Stimulated activated naive B cell treated with anti-CD40 and anti-IgM and Interleukin-4, amounts not matched to agents 10 μg/mL and 1 μg/mL and 100 μg/mL, for 72 hours (primary cell): ENCODE data around the gene ZNF717.
"Not testable (repeated sequence)": the region's sequence is repeated elsewhere in the genome, so short reads cannot be mapped to it uniquely, and the experiment has no call there.

Experiments
- ATAC-seq, 2 donors: fragments of 150-1000 bp; cut with Tn5 transposase; replicated peaks; 2 replicates each; pipeline ENCODE4 v1.10.0; 2021; ENCODE audit warnings: moderate library complexity in 1 of 2
- DNase-seq: peaks from one replicate; pipeline ENCODE4 v3.0.0; 2021
- H3K27ac Mint-ChIP-seq: one replicate; pipeline ENCODE4 v1.8.0; 2022; ENCODE audit warnings: mild to moderate bottlenecking, mixed read lengths
- H3K27me3 Mint-ChIP-seq, 2 donors: one replicate each; pipeline ENCODE4 v1.8.0; 2022; ENCODE audit warnings: mixed read lengths in 2 of 2
- H3K36me3 Mint-ChIP-seq, 2 donors: one replicate each; pipeline ENCODE4 v1.8.0; 2022; ENCODE audit warnings: mixed read lengths in 2 of 2, mild to moderate bottlenecking in 1 of 2
- H3K4me1 Mint-ChIP-seq, 2 donors: one replicate each; pipeline ENCODE4 v1.8.0; 2022; ENCODE audit warnings: mixed read lengths in 2 of 2, mild to moderate bottlenecking in 1 of 2
- H3K4me3 Mint-ChIP-seq, 2 donors: one replicate each; pipeline ENCODE4 v1.8.0; 2022; ENCODE audit warnings: mild to moderate bottlenecking in 2 of 2, mixed read lengths in 2 of 2, moderate library complexity in 1 of 2
- H3K9me3 Mint-ChIP-seq, 2 donors: one replicate each; pipeline ENCODE4 v1.8.0; 2022; ENCODE audit warnings: mixed read lengths in 2 of 2, mild to moderate bottlenecking in 1 of 2

ZNF717 gene

GRCh38 chr3:75785081-75785755 lies at the start of gene ZNF717:
TSS of gene ZNF717 (minus strand) at chr3:75785549. CDS start at chr3:75783362, 2,187 bp downstream.
- peak; percentile 97 for DNase-seq
- Mint-ChIP-seq H3K4me3 (peak within 1 kb of the TSS; percentile 93 to 96), H3K27me3 (peaks cover 9 to 23% of the 10 kb centered on the region in 2 donors), H3K27ac (peak within 1 kb of the TSS; percentile 99), H3K9me3 (peaks cover 15 to 20% of the 10 kb centered on the region in 2 donors), H3K36me3 (peaks cover 35 to 42% of the 10 kb centered on the region in 2 donors), H3K4me1 (peaks cover 9 to 23% of the 10 kb centered on the region in 2 donors)
- peak; percentile 61 to 65 for ATAC-seq

DNA sequence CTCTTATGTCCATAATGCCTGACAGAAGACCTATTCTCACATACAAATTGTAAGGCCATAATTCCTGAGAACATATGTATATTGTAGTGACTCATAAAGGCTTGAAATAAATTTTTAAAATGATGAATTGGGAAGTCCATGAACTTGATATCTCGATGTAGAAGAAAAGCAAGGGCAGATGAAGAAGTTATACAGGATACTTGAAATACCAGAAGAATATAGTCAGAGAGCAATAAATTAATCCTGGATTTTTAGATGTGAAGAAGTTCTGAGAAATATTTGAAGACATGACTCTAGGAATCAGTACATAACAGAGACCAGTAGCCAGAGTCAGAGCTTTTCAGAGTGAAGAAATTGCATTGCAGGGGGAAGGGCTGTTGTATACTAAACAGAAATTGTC lies 45.7 kb upstream of the ZNF717 start:
- H3K27me3 Mint-ChIP-seq, H3K4me3 Mint-ChIP-seq, DNase-seq, H3K4me1 Mint-ChIP-seq, H3K36me3 Mint-ChIP-seq, H3K27ac Mint-ChIP-seq, ATAC-seq: not testable (repeated sequence)
- peaks cover 10 to 14% of the 10 kb centered on the region in 2 donors for H3K9me3 Mint-ChIP-seq

DNA sequence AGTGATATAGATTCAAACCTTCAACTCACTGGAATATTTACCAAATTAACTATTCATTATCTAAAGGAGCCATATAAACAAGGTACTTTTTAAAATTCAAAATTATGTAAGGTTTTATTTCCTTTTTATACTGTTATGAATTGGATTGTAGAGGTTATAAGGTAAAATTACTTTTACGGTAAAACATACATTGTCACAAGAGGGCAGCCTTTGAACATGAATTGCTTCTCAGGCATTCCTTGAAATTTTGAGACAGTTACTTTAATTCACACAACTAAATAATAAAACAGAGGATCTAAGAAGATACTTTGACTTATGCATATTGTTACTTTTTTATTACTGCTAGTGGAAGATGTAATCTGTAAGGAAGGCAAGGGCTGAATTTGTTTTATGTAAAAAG lies 32.7 kb upstream of the ZNF717 start:
- not testable (repeated sequence) for H3K27ac Mint-ChIP-seq, ATAC-seq, H3K36me3 Mint-ChIP-seq, DNase-seq, H3K4me1 Mint-ChIP-seq, H3K27me3 Mint-ChIP-seq, H3K4me3 Mint-ChIP-seq, H3K9me3 Mint-ChIP-seq

DNA sequence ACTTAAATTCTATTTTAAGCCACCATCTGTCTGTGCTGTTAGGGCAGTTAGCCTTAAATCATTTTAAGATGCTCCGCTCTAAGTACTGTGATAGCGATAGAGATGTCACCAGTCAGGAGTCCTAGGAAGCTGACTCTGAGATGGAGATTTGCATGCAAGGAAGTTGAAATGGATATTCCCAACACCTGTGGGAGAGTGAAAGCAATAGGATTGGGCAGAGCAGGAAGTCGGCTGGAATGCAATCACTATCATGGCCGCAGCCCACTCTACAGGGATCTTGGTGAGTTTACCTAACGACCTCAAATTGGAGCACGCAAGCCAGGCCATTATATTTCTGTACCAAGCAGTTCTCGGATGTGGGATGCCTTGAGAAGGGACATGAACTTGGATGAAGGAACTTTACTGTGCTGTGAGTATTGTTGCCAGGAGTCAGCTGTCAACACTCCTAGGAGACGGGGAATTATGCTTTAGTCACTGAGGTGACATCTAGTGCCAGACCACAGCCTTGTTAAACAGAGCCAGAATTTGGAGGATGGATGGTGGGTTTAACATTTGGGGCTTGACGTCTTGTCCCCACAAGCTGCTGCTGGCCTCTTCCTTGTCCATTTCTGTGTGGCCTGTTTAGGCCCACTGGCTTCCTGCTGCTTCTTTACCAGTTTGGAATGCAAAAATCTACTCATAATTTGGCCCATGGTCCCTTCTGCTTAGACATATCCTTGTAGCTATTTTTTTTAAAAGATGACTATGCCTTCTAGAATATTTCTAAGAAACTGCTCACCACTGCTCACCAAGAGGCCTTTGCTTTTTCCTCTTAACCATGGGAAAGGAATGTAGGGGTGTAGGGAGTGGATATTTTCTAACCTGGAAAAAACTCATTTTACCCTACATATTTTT lies 31.2 kb upstream of the ZNF717 start:
- not testable (repeated sequence) for H3K36me3 Mint-ChIP-seq, H3K4me1 Mint-ChIP-seq, H3K4me3 Mint-ChIP-seq, H3K27ac Mint-ChIP-seq, ATAC-seq, DNase-seq, H3K9me3 Mint-ChIP-seq, H3K27me3 Mint-ChIP-seq

DNA sequence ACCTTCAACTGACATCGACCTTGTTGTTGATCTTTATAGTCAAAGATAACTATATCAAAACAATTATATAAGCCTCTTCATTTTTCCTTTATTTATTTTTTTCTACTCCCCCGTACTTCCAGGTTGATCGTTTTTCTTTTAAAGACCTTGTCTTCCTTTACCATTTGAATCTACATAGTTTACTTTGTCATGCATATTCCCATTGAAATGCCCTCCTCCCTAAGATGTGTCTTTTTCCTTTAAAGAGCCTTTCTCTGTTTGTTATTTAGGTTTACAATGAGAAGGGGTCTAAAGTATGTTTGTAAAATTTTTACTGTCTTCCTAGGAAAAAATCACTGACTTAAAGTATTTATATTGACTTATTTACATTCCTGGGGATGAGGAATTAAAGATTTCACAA lies 29.4 kb upstream of the ZNF717 start:
- no peak overlapping the region for H3K4me3 Mint-ChIP-seq

GRCh38 chr3:75782506-75782905 lies 2.8 kb downstream of the ZNF717 start:
- peaks cover 22 to 29% of the 10 kb centered on the region in 2 donors for H3K9me3 Mint-ChIP-seq
- H3K4me3 Mint-ChIP-seq: no peak overlapping the region
- peaks cover 0 to 5% of the 10 kb centered on the region in 2 donors for H3K27me3 Mint-ChIP-seq
- peaks cover 62 to 69% of the 10 kb centered on the region in 2 donors for H3K36me3 Mint-ChIP-seq
- H3K27ac Mint-ChIP-seq: no peak overlapping the region
- DNase-seq (no peak), ATAC-seq (no peak)
- H3K4me1 Mint-ChIP-seq: peaks cover 9 to 23% of the 10 kb centered on the region in 2 donors

More for the DNA sequence above, 29.4 kb upstream of the ZNF717 start:
- no peaks in the 10 kb centered on the region for H3K36me3 Mint-ChIP-seq
- DNase-seq: no peak
- peaks cover 4 to 8% of the 10 kb centered on the region in 2 donors for H3K9me3 Mint-ChIP-seq
- H3K27ac Mint-ChIP-seq: no peak overlapping the region
- ATAC-seq: no peak
- H3K4me1 Mint-ChIP-seq: no peaks in the 10 kb centered on the region
- H3K27me3 Mint-ChIP-seq: peaks cover 8 to 9% of the 10 kb centered on the region in 2 donors

GRCh38 chr3:75781079-75781745 lies 4.1 kb downstream of the ZNF717 start:
- ATAC-seq (no peak), DNase-seq (peak; percentile 59)
- H3K36me3 Mint-ChIP-seq: peaks cover 69 to 77% of the 10 kb centered on the region in 2 donors
- no peaks in the 10 kb centered on the region for H3K27me3 Mint-ChIP-seq
- peak overlapping the region in 1 of 2 donors; percentile 5 for H3K4me3 Mint-ChIP-seq
- peaks cover 5 to 23% of the 10 kb centered on the region in 2 donors for H3K4me1 Mint-ChIP-seq
- peaks cover 24 to 26% of the 10 kb centered on the region in 2 donors for H3K9me3 Mint-ChIP-seq
- peak overlapping the region; percentile 59 for H3K27ac Mint-ChIP-seq

DNA sequence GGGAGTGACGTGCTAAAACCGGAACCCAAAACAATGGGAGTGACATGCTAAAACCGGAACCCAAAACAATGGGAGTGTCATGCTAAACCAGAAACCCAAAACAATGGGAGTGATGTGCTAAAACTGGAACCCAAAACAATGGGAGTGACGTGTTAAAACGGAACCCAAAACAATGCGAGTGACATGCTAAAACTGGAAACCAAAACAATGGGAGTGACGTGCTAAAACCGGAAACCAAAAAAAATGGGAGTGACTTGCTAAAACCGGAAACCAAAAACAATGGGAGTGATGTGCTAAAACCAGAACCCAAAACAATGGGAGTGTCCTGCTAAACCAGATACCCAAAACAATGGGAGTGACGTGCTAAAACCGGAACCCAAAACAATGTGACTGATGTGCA lies 7.6 kb downstream of the ZNF717 start:
- H3K4me3 Mint-ChIP-seq: not testable (repeated sequence)

DNA sequence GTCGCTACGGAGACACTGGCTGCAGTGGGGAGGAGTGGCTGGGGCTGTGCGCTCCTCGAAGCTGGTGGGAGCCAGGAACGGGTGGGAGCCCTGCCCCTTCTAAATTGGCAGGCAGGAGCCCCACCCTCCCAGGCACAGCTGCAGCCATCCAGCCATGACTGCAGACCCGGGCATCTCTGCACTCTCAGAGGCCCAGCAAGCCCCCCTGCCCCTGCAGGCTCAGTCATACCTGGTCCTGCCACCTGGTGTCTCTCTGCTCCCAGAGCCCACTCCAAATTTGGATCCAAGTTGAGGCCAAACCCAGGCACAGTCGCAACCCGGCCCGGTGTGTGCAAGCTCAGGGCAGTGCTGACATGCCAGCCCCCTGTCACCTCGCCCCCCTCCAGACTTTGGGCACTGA lies 13.7 kb downstream of the ZNF717 start:
- H3K36me3 Mint-ChIP-seq: peaks cover 61 to 67% of the 10 kb centered on the region in 2 donors

More for the DNA sequence above, 7.6 kb downstream of the ZNF717 start:
- H3K36me3 Mint-ChIP-seq: peaks cover 64 to 68% of the 10 kb centered on the region in 2 donors
- DNase-seq, H3K27me3 Mint-ChIP-seq, ATAC-seq: not testable (repeated sequence)
- peak overlapping the region; percentile 14 for H3K27ac Mint-ChIP-seq
- peaks cover 0 to 11% of the 10 kb centered on the region in 2 donors for H3K4me1 Mint-ChIP-seq
- H3K9me3 Mint-ChIP-seq: peaks cover 18 to 26% of the 10 kb centered on the region in 2 donors

DNA sequence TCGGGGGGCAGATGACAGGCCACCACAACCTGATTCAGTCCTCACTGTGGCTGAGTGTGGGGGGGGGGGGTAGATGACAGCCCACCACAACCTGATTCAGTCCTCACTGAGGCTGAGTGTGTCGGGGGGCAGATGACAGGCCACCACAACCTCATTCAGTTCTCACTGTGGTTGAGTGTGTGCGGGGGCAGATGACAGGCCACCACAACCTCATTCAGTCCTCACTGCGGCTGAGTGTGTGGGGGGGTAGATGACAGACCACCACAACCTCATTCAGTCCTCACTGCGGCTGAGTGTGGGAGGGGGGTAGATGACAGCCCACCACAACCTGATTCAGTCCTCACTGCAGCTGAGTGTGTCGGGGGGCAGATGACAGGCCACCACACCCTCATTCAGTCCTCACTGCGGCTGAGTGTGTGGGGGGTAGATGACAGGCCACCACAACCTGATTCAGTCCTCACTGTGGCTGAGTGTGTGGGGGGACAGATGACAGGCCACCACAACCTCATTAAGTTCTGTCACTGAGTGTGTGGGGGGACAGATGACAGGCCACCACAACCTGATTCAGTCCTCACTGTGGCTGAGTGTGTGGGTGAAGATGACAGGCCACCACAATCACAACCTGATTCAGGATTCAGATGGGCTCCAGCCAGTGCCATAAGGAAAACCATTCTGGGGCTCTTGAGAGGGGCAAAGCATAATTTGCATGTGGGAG lies 16.9 kb downstream of the ZNF717 start:
- no peak for DNase-seq

More for the DNA sequence above, 13.7 kb downstream of the ZNF717 start:
- H3K9me3 Mint-ChIP-seq: peaks cover 15 to 17% of the 10 kb centered on the region in 2 donors
- DNase-seq, H3K4me3 Mint-ChIP-seq, H3K4me1 Mint-ChIP-seq, H3K27me3 Mint-ChIP-seq, ATAC-seq, H3K27ac Mint-ChIP-seq: not testable (repeated sequence)

DNA sequence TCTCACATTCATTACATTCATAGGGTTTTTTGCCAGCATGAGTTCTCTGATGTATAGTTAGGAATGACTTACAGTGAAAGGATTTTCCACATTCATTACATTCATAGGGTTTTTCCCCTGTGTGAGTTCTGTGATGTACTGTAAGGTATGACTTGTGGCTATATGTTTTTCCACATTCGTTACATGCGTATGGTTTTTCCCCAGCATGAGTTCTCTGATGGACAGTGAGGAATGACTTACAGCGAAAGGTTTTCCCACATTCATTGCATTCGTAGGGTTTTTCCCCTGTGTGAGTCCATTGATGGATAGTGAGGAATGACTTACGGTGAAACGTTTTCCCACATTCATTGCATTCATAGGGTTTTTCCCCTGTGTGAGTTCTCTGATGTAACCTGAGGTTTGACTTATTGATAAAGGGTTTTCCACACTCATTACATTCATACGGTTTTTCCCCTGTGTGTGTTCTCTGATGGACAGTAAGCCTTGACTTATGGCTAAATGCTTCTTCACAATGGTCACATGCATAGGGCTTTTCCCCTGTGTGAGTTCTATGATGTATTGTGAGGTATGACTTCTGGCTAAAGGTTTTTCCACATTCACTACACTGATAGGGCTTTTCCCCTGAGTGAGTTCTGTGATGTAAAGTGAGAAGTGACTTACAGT lies 47.4 kb downstream of the ZNF717 start:
- ATAC-seq (no peak), DNase-seq (no peak)
- Mint-ChIP-seq H3K9me3 (peaks cover 34 to 42% of the 10 kb centered on the region in 2 donors), H3K4me3 (no peak overlapping the region), H3K4me1 (no peaks in the 10 kb centered on the region), H3K27ac (peak overlapping the region; percentile 47), H3K36me3 (peaks cover 74 to 86% of the 10 kb centered on the region in 2 donors), H3K27me3 (no peaks in the 10 kb centered on the region)

More for the DNA sequence above, 16.9 kb downstream of the ZNF717 start:
- Mint-ChIP-seq H3K36me3 (peaks cover 80 to 90% of the 10 kb centered on the region in 2 donors), H3K4me1 (peaks cover 0 to 10% of the 10 kb centered on the region in 2 donors), H3K9me3 (peaks cover 29% of the 10 kb centered on the region in 2 donors), H3K27me3 (no peaks in the 10 kb centered on the region), H3K27ac (no peak overlapping the region), H3K4me3 (no peak overlapping the region)
- no peak for ATAC-seq

DNA sequence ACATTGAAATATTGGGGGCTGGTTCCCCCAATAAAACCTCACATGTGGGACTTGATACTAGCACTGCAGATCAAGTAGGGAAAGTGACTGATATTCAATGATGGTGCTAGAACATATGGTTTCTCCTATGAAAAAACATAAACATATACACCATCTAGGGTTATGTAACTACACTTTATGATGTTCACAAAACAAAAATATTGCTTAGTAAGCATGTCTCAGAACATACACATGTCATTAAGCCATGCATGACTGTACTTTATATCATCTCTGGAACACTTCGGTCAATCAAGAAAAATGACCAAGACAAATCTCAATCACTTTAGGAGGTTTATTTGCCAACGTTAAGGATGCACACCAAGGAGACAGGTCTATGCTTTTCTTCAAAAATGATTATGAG lies 57.4 kb downstream of the ZNF717 start:
- Mint-ChIP-seq H3K9me3 (peaks cover 59 to 60% of the 10 kb centered on the region in 2 donors), H3K27me3 (no peaks in the 10 kb centered on the region)

DNA sequence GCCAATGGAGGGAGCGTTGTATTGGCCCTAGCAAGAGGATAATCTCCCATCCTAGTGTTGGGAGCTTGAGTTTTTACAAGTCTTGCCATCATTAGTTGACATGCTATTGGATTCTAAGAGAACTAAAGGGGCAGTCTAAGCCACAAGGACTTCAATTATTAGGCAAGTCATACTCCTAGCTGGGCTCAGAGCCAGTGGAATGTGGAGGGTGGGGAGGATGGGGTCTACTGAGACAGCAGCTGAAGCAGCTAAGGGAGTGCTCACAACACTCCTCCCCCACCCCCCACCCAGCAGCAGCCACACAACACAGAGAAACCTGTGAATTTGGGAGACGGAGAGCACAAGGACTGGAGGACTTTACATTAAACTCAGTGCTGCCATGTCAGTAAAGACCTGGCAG lies 93.3 kb downstream of the ZNF717 start:
- Mint-ChIP-seq H3K36me3 (peaks cover 8 to 9% of the 10 kb centered on the region in 2 donors), H3K27me3 (no peaks in the 10 kb centered on the region), H3K9me3 (peaks cover 19 to 25% of the 10 kb centered on the region in 2 donors), H3K4me3 (no peak overlapping the region), H3K27ac (no peak overlapping the region), H3K4me1 (no peaks in the 10 kb centered on the region)
- DNase-seq: no peak
- no peak for ATAC-seq

More for the DNA sequence above, 57.4 kb downstream of the ZNF717 start:
- Mint-ChIP-seq H3K4me1 (no peaks in the 10 kb centered on the region), H3K4me3 (no peak overlapping the region), H3K27ac (no peak overlapping the region), H3K36me3 (peaks cover 69 to 86% of the 10 kb centered on the region in 2 donors)
- DNase-seq: no peak
- no peak for ATAC-seq
